Thyroid gland (tissue), 4 donors: ENCODE results near the gene TMEM258.

ENCODE experiments used
- CTCF ChIP-seq, 6 experiments: fragments of 200-600 bp in 3 of 6; fragments of 450-650 bp in 3 of 6; sonication (generic) in 3 of 6; IDR thresholded peaks; one replicate each; pipeline ENCODE4 v1.5.1; 2016 to 2019; ENCODE audit warnings: antibody characterized with exemption in 6 of 6, mild to moderate bottlenecking in 2 of 6, inconsistent platforms in 1 of 6, moderate library complexity in 1 of 6
- POLR2A ChIP-seq, 2 donors: fragments of 450-650 bp; IDR thresholded peaks; one replicate each; pipeline ENCODE4 v1.6.1; 2017; ENCODE audit warnings: antibody characterized with exemption in 2 of 2, mild to moderate bottlenecking in 2 of 2, moderate library complexity in 1 of 2

- TF ChIP-seq CTCF (IDR thresholded peaks at IDR 0.05) (no peak), POLR2A (IDR thresholded peaks at IDR 0.05) (no peak)
Observed at GRCh38 chr11:61805146-61805545, 12.7 kb upstream of the TMEM258 start.
